ENCODE results near the gene KRTAP20-2.

The KRTAP20-2 gene

DNA sequence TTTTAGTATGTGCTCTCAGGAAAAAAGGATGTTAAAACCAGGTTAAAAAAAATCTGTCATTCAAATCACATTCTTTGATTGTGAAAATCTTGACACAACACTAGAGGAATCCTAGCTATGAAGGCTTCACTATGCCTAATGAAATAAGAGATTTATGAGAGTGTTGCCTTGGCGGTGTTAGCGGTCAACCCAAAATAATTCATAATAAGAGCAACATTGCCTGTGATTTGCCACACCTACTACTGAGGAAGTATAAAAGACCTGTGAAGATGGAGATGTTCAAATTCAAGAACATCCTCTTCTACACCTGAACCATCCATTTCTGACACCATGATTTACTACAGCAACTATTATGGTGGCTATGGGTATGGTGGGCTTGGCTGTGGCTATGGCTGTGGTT lies 18.9 kb upstream of the KRTAP20-2 start, which contains the start of gene KRTAP20-1:
TSS of gene KRTAP20-1 (plus strand) at position 301 of the 400 bp plus-strand sequence. CDS start at position 331, 30 bp downstream.
- no peak within 1 kb of the TSS for H3K9ac ChIP-seq (ENCODE audit: low read depth, low read length, poor library complexity, severe bottlenecking)

DNA sequence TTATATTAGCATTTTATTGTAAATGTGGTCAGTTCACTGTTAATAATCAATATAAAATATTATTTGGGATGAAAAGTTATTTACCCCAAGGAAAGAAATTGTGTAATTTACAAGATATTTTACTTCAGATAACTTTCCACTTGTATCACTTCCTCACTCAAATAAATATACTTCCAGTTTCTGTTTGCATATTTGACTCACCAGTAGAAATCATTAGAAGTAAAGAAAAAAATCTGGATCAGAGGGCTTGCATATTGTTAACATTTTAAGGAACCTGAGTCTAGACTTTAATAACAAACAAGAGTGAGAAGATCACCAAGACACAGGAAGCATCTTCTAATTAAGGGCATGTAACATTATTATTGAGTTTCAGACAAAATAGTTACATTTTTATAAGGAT lies 14.9 kb upstream of the KRTAP20-2 start:
- Histone ChIP-seq H3F3A (ENCODE audit: low read depth) (no peaks in the 10 kb centered on the region), H3K4me1 (ENCODE audit: insufficient read depth, low read length, poor library complexity, severe bottlenecking) (no peaks in the 10 kb centered on the region), H3K9me3 (ENCODE audit: insufficient read depth, low read depth, low read length) (peaks cover 4% of the 10 kb centered on the region; the same call in 1 of the 2 replicates), H3K9ac (ENCODE audit: low read depth, low read length, poor library complexity, severe bottlenecking) (no peak overlapping the region), H2AFZ (ENCODE audit: low read length) (no peak overlapping the region), H4K20me1 (ENCODE audit: insufficient read depth, low read length, poor library complexity, severe bottlenecking) (no peaks in the 10 kb centered on the region), H3K4me3 (ENCODE audit: low read length, poor library complexity, severe bottlenecking) (no peak overlapping the region), H3K9me2 (replicated peaks; ENCODE audit: low read depth, low read length) (no peaks in the 10 kb centered on the region), H3K4me2 (ENCODE audit: low read depth, low read length, poor library complexity, severe bottlenecking) (no peak overlapping the region), H3K79me2 (ENCODE audit: insufficient read depth, low read length) (no peaks in the 10 kb centered on the region), H3K27me3 (ENCODE audit: insufficient read depth, low read length, poor library complexity, severe bottlenecking) (no peaks in the 10 kb centered on the region), H3K36me3 (ENCODE audit: insufficient read depth, low read length) (no peaks in the 10 kb centered on the region)
- TF ChIP-seq, protein P1, sequence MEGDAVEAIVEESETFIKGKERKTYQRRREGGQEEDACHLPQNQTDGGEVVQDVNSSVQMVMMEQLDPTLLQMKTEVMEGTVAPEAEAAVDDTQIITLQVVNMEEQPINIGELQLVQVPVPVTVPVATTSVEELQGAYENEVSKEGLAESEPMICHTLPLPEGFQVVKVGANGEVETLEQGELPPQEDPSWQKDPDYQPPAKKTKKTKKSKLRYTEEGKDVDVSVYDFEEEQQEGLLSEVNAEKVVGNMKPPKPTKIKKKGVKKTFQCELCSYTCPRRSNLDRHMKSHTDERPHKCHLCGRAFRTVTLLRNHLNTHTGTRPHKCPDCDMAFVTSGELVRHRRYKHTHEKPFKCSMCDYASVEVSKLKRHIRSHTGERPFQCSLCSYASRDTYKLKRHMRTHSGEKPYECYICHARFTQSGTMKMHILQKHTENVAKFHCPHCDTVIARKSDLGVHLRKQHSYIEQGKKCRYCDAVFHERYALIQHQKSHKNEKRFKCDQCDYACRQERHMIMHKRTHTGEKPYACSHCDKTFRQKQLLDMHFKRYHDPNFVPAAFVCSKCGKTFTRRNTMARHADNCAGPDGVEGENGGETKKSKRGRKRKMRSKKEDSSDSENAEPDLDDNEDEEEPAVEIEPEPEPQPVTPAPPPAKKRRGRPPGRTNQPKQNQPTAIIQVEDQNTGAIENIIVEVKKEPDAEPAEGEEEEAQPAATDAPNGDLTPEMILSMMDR (conservative IDR thresholded peaks at IDR 0.05; ENCODE audit: low read length) = no peak
- no peak for TF ChIP-seq EZH2phosphoT487 (IDR thresholded peaks at IDR 0.05; ENCODE audit: borderline replicate concordance)

More for the DNA sequence above, 18.9 kb upstream of the KRTAP20-2 start, which contains the start of gene KRTAP20-1:
- no peaks in the 10 kb centered on the region for H3K9me3 ChIP-seq (ENCODE audit: insufficient read depth, low read depth, low read length)
- no peaks in the 10 kb centered on the region for H3K4me1 ChIP-seq (ENCODE audit: insufficient read depth, low read length, poor library complexity, severe bottlenecking)
- H4K20me1 ChIP-seq (ENCODE audit: insufficient read depth, low read length, poor library complexity, severe bottlenecking) = no peaks in the 10 kb centered on the region
- H3K9me2 ChIP-seq (replicated peaks; ENCODE audit: low read depth, low read length) = no peaks in the 10 kb centered on the region
- no peaks in the 10 kb centered on the region for H3F3A ChIP-seq (ENCODE audit: low read depth)
- no peaks in the 10 kb centered on the region for H3K79me2 ChIP-seq (ENCODE audit: insufficient read depth, low read length)
- TF ChIP-seq EZH2phosphoT487 (IDR thresholded peaks at IDR 0.05; ENCODE audit: borderline replicate concordance) = no peak
- TF ChIP-seq, protein P1 (conservative IDR thresholded peaks at IDR 0.05; ENCODE audit: low read length) = no peak
- no peaks in the 10 kb centered on the region for H3K36me3 ChIP-seq (ENCODE audit: insufficient read depth, low read length)
- H2AFZ ChIP-seq (ENCODE audit: low read length) = no peak within 1 kb of the TSS
- no peak within 1 kb of the TSS for H3K4me3 ChIP-seq (ENCODE audit: low read length, poor library complexity, severe bottlenecking)
- no peak within 1 kb of the TSS for H3K4me2 ChIP-seq (ENCODE audit: low read depth, low read length, poor library complexity, severe bottlenecking)
- no peaks in the 10 kb centered on the region for H3K27me3 ChIP-seq (ENCODE audit: insufficient read depth, low read length, poor library complexity, severe bottlenecking)

DNA sequence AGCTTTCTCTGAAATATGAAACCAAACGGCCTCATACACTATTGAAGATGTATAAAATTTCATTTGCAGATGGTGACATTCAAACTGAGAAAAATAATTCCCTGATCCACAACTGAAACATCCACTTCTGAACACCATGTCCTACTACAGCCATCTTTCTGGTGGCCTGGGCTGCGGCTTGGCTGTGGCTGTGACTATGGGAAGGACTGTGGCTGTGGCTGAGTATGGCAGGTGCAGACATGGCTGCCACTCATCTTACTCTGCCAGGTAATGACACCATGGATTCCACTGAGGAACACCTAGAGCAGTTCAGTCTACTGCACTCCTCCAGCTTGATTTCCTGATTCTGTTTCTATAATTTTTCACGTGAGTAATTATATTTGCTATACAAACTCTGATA lies 14.5 kb upstream of the KRTAP20-2 start, which contains the start of gene KRTAP20-4:
TSS of gene KRTAP20-4 (plus strand) at position 106 of the 400 bp plus-strand sequence.
- Histone ChIP-seq H3K9ac (ENCODE audit: low read depth, low read length, poor library complexity, severe bottlenecking) (no peak within 1 kb of the TSS), H3K36me3 (ENCODE audit: insufficient read depth, low read length) (no peaks in the 10 kb centered on the region), H3K79me2 (ENCODE audit: insufficient read depth, low read length) (no peaks in the 10 kb centered on the region), H3K4me1 (ENCODE audit: insufficient read depth, low read length, poor library complexity, severe bottlenecking) (no peaks in the 10 kb centered on the region), H3K9me3 (ENCODE audit: insufficient read depth, low read depth, low read length) (peaks cover 6% of the 10 kb centered on the region; the same call in 1 of the 2 replicates), H3K4me3 (ENCODE audit: low read length, poor library complexity, severe bottlenecking) (no peak within 1 kb of the TSS), H3K4me2 (ENCODE audit: low read depth, low read length, poor library complexity, severe bottlenecking) (no peak within 1 kb of the TSS), H2AFZ (ENCODE audit: low read length) (no peak within 1 kb of the TSS), H3F3A (ENCODE audit: low read depth) (no peaks in the 10 kb centered on the region), H4K20me1 (ENCODE audit: insufficient read depth, low read length, poor library complexity, severe bottlenecking) (no peaks in the 10 kb centered on the region), H3K27me3 (ENCODE audit: insufficient read depth, low read length, poor library complexity, severe bottlenecking) (no peaks in the 10 kb centered on the region), H3K9me2 (replicated peaks; ENCODE audit: low read depth, low read length) (no peaks in the 10 kb centered on the region)
- TF ChIP-seq EZH2phosphoT487 (IDR thresholded peaks at IDR 0.05; ENCODE audit: borderline replicate concordance) = no peak
- TF ChIP-seq, protein P1 (conservative IDR thresholded peaks at IDR 0.05; ENCODE audit: low read length) = no peak

Measured in Loucy (cell line).